HG03342 (cell line): ENCODE measurements around the gene TRIOBP.

Experiments
- ATAC-seq: cut with Tn5 transposase; IDR thresholded peaks from one replicate; pipeline ENCODE4 v1.9.1; 2021; ENCODE audit warnings: mild to moderate bottlenecking, moderate library complexity; ENCODE audit not compliant: unreplicated experiment

The TRIOBP gene

GRCh38 chr22:37749831-37750595 lies 53.2 kb downstream of the TRIOBP start:
- no peak for ATAC-seq

DNA sequence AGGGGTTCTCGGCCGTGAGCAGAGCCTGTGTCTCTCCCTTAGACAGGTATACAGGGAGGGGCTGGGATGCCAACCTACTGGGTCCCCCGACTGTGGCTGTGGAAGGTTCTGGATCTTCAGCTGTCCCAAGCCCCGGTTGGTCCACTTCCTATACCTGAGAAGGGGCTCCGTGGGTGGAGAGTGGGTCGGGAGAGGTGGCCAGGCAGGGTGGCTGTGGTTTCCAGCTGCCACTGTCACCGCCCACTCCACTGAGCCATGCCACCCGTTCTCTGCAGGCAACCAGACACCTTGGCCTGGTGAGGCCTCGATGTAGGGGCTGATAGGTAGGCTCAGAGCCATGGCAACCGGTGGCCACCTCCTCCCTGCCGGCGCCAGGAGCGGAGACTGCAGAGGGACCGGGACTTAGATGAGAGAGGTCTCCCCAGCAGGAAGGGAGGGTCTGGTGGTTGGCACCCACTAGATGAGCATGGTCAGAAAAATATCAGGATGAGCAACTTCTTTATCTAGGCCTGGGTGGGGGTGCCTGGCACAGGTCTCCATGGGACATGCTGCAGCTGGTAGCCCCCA lies 53.8 kb downstream of the TRIOBP start:
- no peak for ATAC-seq

DNA sequence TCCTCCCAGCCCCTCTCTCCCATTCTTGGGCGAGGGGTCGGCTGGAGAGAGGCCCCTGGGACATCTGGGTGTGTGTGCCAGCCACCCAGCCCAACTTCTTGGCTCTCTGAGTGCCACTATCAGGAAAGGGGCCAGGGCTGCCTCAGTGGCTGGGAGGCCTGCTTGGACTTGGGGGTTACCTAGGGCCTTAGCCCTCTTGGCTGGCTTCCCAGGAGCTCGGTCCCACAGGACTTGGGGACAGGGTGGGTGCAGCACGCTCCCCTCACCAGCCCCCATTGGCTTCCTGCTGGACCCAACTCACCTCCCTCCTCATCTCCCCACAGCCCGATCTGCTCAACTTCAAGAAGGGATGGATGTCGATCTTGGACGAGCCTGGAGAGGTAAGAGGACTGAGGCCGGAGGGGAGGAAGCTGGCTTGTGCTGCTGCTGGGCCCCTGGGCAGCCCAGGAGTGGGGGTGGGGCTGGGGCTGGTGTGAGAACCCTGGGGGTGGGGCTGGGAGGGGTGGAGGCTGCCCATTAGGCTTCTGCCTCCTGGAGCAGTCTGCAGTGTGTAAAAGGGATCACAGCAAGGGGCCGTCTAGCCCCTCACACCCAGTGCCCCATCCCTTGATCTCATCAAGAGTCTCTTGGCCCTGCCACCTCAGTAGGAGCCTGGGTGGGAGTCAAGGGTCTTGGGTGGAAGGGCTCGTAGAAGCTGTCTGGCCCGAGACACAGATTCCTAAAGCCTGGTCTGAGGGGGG lies 54.8 kb downstream of the TRIOBP start:
- no peak for ATAC-seq

GRCh38 chr22:37752189-37753087 lies 55.6 kb downstream of the TRIOBP start:
- ATAC-seq: no peak

DNA sequence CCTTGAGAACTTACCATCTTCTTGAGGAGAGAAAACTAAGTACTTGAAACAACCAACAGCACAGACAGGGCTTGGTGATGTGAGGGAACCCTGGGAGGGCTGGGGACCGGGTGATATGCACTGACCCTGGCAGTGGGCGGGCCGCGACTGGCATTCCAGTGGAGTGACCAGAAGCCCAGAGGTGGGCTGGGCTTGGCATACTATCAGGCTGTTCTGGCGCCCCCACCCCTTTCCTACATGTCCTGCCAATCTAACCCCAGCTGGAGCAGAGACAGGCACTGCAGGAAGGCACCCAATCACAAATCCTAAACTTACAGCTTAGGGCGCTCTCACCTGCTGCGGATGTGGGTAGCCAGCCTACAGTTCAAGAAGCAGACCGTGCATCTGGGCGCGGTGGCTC lies 56.9 kb downstream of the TRIOBP start:
- ATAC-seq: no peak

DNA sequence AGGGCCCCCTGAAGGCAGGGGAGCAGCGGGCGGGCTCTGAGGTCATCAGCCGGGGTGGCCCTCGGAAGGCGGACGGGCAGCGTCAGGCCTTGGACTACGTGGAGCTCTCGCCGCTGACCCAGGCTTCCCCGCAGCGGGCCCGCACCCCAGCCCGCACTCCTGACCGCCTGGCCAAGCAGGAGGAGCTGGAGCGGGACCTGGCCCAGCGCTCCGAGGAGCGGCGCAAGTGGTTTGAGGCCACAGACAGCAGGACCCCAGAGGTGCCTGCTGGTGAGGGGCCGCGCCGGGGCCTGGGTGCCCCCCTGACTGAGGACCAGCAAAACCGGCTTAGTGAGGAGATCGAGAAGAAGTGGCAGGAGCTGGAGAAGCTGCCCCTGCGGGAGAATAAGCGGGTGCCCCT lies 60.8 kb downstream of the TRIOBP start:
- no peak for ATAC-seq

DNA sequence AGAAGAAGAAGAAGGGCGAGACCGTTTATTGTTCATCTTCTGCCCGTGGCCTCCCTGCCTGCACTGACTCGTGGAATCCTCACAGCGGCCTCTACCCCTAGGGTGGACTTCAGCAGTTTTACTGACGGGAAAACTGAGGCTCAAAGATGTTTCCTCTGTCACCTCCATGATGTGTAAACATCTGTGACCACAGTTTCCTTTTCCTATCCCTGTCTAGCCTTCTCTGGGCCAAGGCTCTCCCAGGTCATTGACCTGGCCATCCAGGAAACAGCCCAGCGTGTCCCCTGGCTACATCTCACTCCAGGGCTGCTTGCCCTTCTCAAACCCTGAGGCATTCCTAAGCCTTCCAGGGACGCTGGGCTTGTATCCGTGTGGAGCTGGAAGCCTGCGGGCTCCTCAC lies 61.8 kb downstream of the TRIOBP start:
- no peak for ATAC-seq

DNA sequence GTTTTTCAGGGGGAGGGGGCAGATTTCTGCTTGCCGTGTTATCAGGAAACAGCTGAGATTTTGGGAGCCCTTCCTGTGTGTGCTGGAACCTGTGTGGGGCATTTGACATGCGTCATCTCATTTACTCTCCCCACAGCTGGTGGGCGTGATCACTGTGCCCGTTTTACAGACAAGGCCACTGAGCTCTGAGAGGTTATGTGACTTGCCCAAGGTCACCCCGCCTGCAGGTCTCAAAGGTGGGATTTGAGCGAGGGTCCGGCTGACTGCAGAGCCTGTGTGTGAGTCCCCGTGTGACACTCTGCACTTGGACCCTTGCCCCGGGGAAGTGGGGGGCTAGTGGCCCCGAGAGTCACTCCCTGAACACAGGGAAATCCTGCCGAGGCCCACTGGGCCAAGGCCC lies 62.4 kb downstream of the TRIOBP start:
- no peak for ATAC-seq

DNA sequence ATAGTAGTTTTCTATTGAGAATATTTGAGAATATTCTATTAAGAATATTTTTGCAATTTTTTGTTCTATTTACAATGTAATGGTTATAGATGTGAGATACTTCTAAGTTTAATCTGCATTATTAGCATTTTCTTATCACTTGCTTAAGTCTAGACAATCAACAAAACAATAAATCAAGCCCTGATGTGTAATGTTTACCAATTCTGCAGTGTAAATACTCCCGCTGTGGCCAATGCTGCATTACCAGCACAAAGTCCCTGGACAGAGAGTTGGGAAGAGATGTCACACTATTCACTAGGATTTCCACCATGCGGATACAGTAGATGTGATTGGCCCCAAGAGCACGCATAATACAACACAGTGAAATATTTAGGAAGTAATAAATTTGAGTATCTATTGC lies 63.3 kb downstream of the TRIOBP start:
- ATAC-seq: no peak

DNA sequence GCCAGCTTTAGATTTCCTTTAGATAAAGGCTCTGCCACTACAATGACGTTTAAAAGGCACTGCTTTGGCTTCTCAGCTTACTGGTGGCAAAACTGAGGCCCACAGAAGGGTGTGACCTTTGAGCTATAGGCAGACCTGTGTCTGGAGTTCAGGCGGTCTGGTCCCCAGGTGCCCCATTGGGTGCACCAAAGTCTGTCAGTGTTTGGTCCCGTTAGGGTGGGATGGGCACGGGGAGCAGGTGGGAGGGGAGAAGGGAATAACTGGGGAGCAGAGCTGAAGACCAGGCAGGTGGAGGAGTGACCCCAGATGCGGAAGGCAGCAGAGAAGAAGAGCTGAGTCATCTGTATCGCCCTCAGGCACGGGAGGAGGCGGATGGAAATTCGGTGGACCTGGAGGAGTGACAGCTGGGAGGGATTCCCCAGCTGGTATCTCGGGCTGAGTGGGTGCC lies 65.6 kb downstream of the TRIOBP start:
- no peak for ATAC-seq

- no peak for ATAC-seq
These were observed 66.2 kb downstream of the TRIOBP start for GRCh38 chr22:37763012-37763411.

GRCh38 chr22:37763652-37764051 lies 66.8 kb downstream of the TRIOBP start:
- ATAC-seq: no peak

DNA sequence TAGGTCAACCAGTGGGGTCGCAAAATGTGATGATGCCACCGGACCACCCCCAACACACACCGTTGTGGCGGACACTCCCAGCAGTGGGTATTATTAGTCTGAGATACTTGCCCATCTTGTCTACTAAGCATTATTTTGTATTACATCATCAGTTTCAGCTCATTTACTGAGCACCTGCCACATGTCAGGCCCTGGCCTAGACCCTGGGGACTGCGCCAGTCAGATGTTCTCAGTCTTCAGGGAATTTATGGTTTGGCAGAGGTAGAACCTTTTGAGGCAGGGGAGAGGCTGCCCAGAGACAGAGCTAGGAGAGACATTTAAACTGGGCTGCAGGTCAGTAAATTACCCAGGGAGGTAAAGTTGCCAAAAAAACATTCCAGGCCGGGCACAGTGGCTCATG lies 67.8 kb downstream of the TRIOBP start:
- no peak for ATAC-seq

DNA sequence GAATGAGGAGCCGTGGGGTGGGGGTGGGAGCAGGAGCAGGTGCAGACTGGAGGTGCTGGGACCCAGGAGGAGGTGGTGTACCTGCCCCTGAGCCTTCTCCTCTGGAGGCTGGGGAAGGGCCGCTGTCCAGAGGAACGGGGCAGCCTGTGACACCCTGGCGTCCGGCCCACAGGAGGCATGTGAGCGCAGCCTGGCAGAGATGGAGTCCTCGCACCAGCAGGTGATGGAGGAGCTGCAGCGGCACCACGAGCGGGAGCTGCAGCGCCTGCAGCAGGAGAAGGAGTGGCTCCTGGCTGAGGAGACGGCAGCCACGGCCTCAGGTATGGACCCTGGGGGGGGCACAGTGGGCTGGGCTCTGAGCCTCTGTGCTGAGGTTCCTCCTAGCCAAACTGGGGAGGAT lies 68.7 kb downstream of the TRIOBP start:
- ATAC-seq: no peak

DNA sequence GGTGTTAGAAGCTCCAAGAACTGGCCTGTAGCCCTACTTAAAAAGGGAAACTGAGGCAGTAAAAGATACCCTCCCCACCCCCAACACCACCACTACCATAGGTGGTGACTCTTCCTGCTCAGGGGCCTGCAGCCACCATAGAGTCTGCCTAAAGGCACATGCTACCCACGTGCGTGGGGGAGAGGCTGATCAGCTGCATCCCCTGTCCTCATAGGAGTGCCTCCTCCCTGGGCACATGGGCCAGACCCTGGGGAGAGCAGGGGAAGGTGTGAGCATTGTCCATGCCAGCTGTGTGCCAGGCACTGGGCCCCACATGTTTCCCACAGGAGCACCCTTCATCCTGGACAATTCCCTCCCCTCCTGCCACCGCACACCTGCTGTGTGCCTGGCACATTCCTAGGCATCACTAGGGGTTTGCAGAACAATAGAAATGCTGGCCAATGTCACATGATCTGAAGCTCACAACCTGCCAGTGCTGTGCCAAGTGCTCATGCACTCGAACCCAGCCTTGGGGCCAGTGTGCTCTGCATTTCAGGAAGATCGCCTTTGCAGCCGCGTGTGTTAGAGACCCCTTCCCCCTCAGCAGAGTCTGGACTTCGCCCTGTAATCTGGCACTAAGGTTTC lies 69.2 kb downstream of the TRIOBP start:
- no peak for ATAC-seq

GRCh38 chr22:37768273-37768672 lies 71.4 kb downstream of the TRIOBP start:
- no peak for ATAC-seq

DNA sequence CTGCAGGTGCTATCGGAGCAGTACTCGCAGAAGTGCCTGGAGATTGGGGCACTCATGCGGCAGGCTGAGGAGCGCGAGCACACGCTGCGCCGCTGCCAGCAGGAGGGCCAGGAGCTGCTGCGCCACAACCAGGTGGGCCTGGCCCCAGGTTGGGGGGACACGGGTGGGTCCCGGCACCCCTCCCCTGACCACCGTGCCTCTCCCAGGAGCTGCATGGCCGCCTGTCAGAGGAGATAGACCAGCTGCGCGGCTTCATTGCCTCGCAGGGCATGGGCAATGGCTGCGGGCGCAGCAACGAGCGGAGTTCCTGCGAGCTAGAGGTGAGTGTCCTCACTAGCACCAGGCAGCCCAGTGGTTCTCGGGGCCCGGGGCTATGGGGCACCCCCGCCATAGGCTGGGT lies 72.2 kb downstream of the TRIOBP start:
- no peak for ATAC-seq

DNA sequence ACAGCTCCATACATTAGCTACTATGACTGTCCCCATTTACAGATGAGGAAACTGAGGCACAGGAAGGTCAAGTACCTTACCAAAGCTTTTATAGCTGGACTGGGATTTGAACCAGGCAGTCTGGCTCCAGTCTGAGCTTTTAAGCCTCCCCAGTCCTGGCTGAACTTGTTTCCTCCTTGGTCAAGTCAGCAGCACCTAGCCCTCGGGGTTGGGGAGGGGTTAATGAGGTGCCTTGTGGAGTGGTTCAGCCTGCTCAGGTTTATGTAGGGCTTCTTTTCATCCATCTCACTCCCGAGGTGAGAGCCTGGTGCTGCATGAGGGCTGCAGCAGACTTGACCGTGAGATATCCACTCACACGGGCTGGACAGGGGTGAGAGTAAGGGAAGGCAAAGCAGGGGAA lies 74.2 kb downstream of the TRIOBP start:
- ATAC-seq: no peak

GRCh38 chr22:37771702-37772427 lies 75.0 kb downstream of the TRIOBP start:
- ATAC-seq: no peak

DNA sequence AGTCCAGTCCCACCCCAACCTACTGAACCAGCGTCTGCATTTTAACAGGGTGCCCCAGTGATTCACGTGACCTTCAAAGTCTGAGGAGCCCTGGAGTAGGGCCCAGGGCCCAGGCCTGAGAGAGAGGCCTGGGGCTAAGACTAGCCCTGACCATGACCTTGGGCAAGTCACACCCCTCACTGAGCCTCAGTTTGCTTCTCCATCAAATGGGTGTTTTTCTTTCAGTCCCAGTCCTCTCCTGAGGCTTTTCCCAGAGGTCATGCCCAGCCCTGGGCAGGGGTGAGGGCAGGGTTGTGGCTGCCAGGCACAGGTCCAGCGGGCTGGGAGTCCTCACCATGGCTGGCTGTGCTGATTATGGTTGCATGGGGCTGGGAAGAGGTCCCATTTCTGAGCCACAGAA lies 77.9 kb downstream of the TRIOBP start:
- ATAC-seq: no peak
